NCI-H1694 treated with DMSO at 0.1 percent for 48 hours (cell line): ENCODE data around the gene LYRM4.

ENCODE experiments used
- DNase-seq: peaks from one replicate; lab custom pipeline; 2025; lab: John Stamatoyannopoulos, UW

The LYRM4 gene

GRCh38 chr6:5205035-5205507, 55.7 kb downstream of the LYRM4 start:
- DNase-seq, result no peak

- DNase-seq, result no peak
These were observed 56.4 kb downstream of the LYRM4 start for GRCh38 chr6:5204376-5204775.

GRCh38 chr6:5203546-5203945, 57.2 kb downstream of the LYRM4 start:
- DNase-seq, result no peak

GRCh38 chr6:5202941-5203340, 57.8 kb downstream of the LYRM4 start:
- DNase-seq, result no peak

- no peak for DNase-seq
These were observed 58.5 kb downstream of the LYRM4 start for GRCh38 chr6:5202206-5202605.

GRCh38 chr6:5201271-5201670, 59.5 kb downstream of the LYRM4 start:
- no peak for DNase-seq

- no peak for DNase-seq
These were observed 61.0 kb downstream of the LYRM4 start for GRCh38 chr6:5199702-5200101.

GRCh38 chr6:5199283-5199682, 61.5 kb downstream of the LYRM4 start:
- no peak for DNase-seq

GRCh38 chr6:5197084-5197483, 63.7 kb downstream of the LYRM4 start:
- DNase-seq, result no peak

GRCh38 chr6:5192135-5192794, 68.5 kb downstream of the LYRM4 start:
- no peak for DNase-seq

GRCh38 chr6:5191722-5192121, 69.0 kb downstream of the LYRM4 start:
- no peak for DNase-seq

GRCh38 chr6:5191222-5191621, 69.5 kb downstream of the LYRM4 start:
- no peak for DNase-seq

- DNase-seq, result no peak
These were observed 70.2 kb downstream of the LYRM4 start for GRCh38 chr6:5190507-5190906.

- DNase-seq, result no peak
These were observed 72.1 kb downstream of the LYRM4 start for GRCh38 chr6:5188646-5189045.

- DNase-seq, result no peak
These were observed 75.9 kb downstream of the LYRM4 start for GRCh38 chr6:5184878-5185277.

- DNase-seq, result no peak
These were observed 76.5 kb downstream of the LYRM4 start for GRCh38 chr6:5184218-5184617.

GRCh38 chr6:5181510-5182317, 79.0 kb downstream of the LYRM4 start:
- no peak for DNase-seq

GRCh38 chr6:5180636-5181035, 80.1 kb downstream of the LYRM4 start:
- DNase-seq, result no peak

GRCh38 chr6:5179917-5180316, 80.8 kb downstream of the LYRM4 start:
- DNase-seq, result no peak

- no peak for DNase-seq
These were observed 81.9 kb downstream of the LYRM4 start for GRCh38 chr6:5178806-5179205.

GRCh38 chr6:5175635-5176034, 85.1 kb downstream of the LYRM4 start:
- DNase-seq, result no peak

- peak; percentile 2 for DNase-seq
These were observed 85.8 kb downstream of the LYRM4 start for GRCh38 chr6:5174756-5175549.

GRCh38 chr6:5174244-5174643, 86.5 kb downstream of the LYRM4 start:
- DNase-seq, result no peak
